B cell (primary cell): ENCODE data around the gene MAFG. TPM values are rescaled to one million over a fixed set of nuclear protein-coding genes. Genes with fewer than 3 reads are reported as not detected.

Source experiments
- ATAC-seq: fragments of 200-7000 bp; cut with Tn5 transposase; one replicate; pipeline ENCODE4 v1.10.0; 2021; ENCODE audit warnings: low read depth, mild to moderate bottlenecking, moderate number of reproducible peaks, moderate library complexity
- CTCF ChIA-PET: fragments of 350-600 bp; sonication (Branson Sonifier 250); formaldehyde crosslinking; loops from one replicate; lab custom pipeline; 2021; ENCODE audit warnings: antibody characterized with exemption, inconsistent platforms; lab: Charles Lee
- POLR2A ChIA-PET: fragments of 350-600 bp; sonication (Branson Sonifier 250); formaldehyde crosslinking; loops from one replicate; lab custom pipeline; 2021; ENCODE audit warnings: antibody characterized with exemption; lab: Charles Lee
- DNase-seq: peaks from one replicate; pipeline ENCODE4 v3.0.0; 2013
- H2AFZ ChIP-seq: 2 replicates; pipeline ENCODE4 v1.6.1; 2012; ENCODE audit warnings: mild to moderate bottlenecking, low read depth, low read length; ENCODE audit not compliant: insufficient read depth, poor library complexity, severe bottlenecking
- H3K27ac ChIP-seq, 2 donors: 1 replicate in 1 of 2; 2 replicates in 1 of 2; pipeline ENCODE4 v1.5.1; 2012 to 2013; ENCODE audit warnings: low read length in 2 of 2, mild to moderate bottlenecking in 2 of 2, moderate library complexity in 1 of 2
- H3K27me3 ChIP-seq, 4 experiments: fragments of 200-600 bp in 1 of 4; sonication (generic) in 1 of 4; replicated peaks in 1 of 4; 1 replicate in 2 of 4; 2 replicates in 2 of 4; pipeline versions ENCODE4 v1.6.1 to v1.7.0; 2013 to 2016; ENCODE audit warnings: low read length in 3 of 4, mild to moderate bottlenecking in 2 of 4, mixed read lengths in 1 of 4, moderate library complexity in 1 of 4; ENCODE audit not compliant: insufficient read depth in 4 of 4, control insufficient read depth in 3 of 4; ENCODE audit errors: control extremely low read depth in 1 of 4
- H3K36me3 ChIP-seq, 2 experiments: replicated peaks in 1 of 2; 1 replicate in 1 of 2; 2 replicates in 1 of 2; pipeline versions ENCODE4 v1.6.1 to v1.7.1; 2013; ENCODE audit warnings: low read length in 1 of 2; ENCODE audit not compliant: insufficient read depth in 2 of 2, control insufficient read depth in 1 of 2; ENCODE audit errors: control extremely low read depth in 1 of 2, extremely low read depth in 1 of 2
- H3K4me1 ChIP-seq, 2 donors: fragments of 200-600 bp in 1 of 2; sonication (generic) in 1 of 2; 1 replicate in 1 of 2; 2 replicates in 1 of 2; pipeline versions ENCODE4 v1.5.1 to v1.6.1; 2013 to 2017; ENCODE audit warnings: low read length in 2 of 2; ENCODE audit not compliant: control insufficient read depth in 2 of 2, insufficient read depth in 2 of 2
- H3K4me2 ChIP-seq: replicated peaks from 2 replicates; pipeline ENCODE3; 2012; ENCODE audit warnings: mild to moderate bottlenecking, low read depth, low read length; ENCODE audit not compliant: poor library complexity, severe bottlenecking
- H3K4me3 ChIP-seq, 5 experiments: fragments of 200-600 bp in 1 of 5; sonication (generic) in 1 of 5; 1 replicate in 3 of 5; 2 replicates in 2 of 5; pipeline versions ENCODE4 v1.5.1 to v1.7.0; 2011 to 2016; ENCODE audit warnings: low read length in 4 of 5, mild to moderate bottlenecking in 4 of 5, low read depth in 2 of 5, control low read depth in 1 of 5, moderate library complexity in 1 of 5; ENCODE audit not compliant: insufficient read depth in 1 of 5; ENCODE audit errors: control extremely low read depth in 1 of 5, extremely low read depth in 1 of 5
- H3K79me2 ChIP-seq: fragments of 200-600 bp; sonication (generic); one replicate; pipeline ENCODE4 v1.6.0; 2016; ENCODE audit warnings: low read length; ENCODE audit not compliant: control insufficient read depth, insufficient read depth
- H3K9ac ChIP-seq: fragments of 200-600 bp; sonication (generic); 2 replicates; pipeline ENCODE4 v1.6.1; 2017; ENCODE audit warnings: mild to moderate bottlenecking, low read length, moderate library complexity
- H3K9me3 ChIP-seq, 3 donors: one replicate each; pipeline versions ENCODE4 v1.6.1 to v1.7.1; 2013; ENCODE audit warnings: low read length in 2 of 3; ENCODE audit not compliant: control insufficient read depth in 2 of 3, insufficient read depth in 1 of 3; ENCODE audit errors: control extremely low read depth in 1 of 3
- H4K20me1 ChIP-seq: 2 replicates; pipeline ENCODE4 v1.6.0; 2012; ENCODE audit warnings: mild to moderate bottlenecking, low read length; ENCODE audit not compliant: insufficient read depth, control insufficient read depth, poor library complexity, severe bottlenecking
- H3K27ac Mint-ChIP-seq: one replicate; pipeline ENCODE4 v1.8.0; 2021; ENCODE audit warnings: mixed read lengths
- H3K27me3 Mint-ChIP-seq: one replicate; pipeline ENCODE4 v1.8.0; 2021; ENCODE audit warnings: mixed read lengths
- H3K4me1 Mint-ChIP-seq: one replicate; pipeline ENCODE4 v1.8.0; 2021; ENCODE audit warnings: mixed read lengths
- H3K4me3 Mint-ChIP-seq: one replicate; pipeline ENCODE4 v1.8.0; 2021; ENCODE audit warnings: mixed read lengths
- H3K9me3 Mint-ChIP-seq: one replicate; pipeline ENCODE4 v1.8.0; 2022; ENCODE audit warnings: mixed read lengths; ENCODE audit not compliant: insufficient read depth
- EZH2 ChIP-seq: IDR thresholded peaks from 2 replicates; pipeline ENCODE4 v1.6.1; 2012; ENCODE audit warnings: borderline replicate concordance, low read depth, mild to moderate bottlenecking, moderate library complexity, low read length; ENCODE audit not compliant: insufficient read depth, poor library complexity, severe bottlenecking
- WGBS: methylation state at CpG from one replicate; pipeline ENCODE4 v1.1.5; 2013; ENCODE audit warnings: missing lambda C conversion rate; ENCODE audit not compliant: insufficient coverage; 5-methylcytosine and 5-hydroxymethylcytosine counted together
- intact Hi-C: fragments of 100-400 bp; cut with micrococcal nuclease; formaldehyde crosslinking; loops from one replicate; pipeline ENCODE4 v1.10.0; 2022
- polyA plus RNA-seq: library from polyadenylated mRNA; depleted of rRNA; stranded (reverse); fragments of >200 nt; gene quantifications from 2 replicates; pipeline ENCODE4 v1.2.3, GENCODE V29; 2012
- total RNA-seq, 2 donors: library from RNA; stranded (reverse); fragments of 120-200 nt in 1 of 2; gene quantifications; 1 replicate in 1 of 2; 2 replicates in 1 of 2; pipeline versions ENCODE4 v1.2.3 to v1.2.4, GENCODE V29; 2013 to 2022
- TF ChIP-seq, protein P1 (sequence below): fragments of 200-600 bp; IDR thresholded peaks from one replicate; pipeline ENCODE4 v1.8.0; 2022; ENCODE audit warnings: antibody characterized with exemption, mild to moderate bottlenecking

The MAFG gene
- total and polyA plus RNA-seq, 2 donors (not counting 1 experiment from before 2014, with no cell fraction given): 11.4 to 27.9 TPM

DNA sequence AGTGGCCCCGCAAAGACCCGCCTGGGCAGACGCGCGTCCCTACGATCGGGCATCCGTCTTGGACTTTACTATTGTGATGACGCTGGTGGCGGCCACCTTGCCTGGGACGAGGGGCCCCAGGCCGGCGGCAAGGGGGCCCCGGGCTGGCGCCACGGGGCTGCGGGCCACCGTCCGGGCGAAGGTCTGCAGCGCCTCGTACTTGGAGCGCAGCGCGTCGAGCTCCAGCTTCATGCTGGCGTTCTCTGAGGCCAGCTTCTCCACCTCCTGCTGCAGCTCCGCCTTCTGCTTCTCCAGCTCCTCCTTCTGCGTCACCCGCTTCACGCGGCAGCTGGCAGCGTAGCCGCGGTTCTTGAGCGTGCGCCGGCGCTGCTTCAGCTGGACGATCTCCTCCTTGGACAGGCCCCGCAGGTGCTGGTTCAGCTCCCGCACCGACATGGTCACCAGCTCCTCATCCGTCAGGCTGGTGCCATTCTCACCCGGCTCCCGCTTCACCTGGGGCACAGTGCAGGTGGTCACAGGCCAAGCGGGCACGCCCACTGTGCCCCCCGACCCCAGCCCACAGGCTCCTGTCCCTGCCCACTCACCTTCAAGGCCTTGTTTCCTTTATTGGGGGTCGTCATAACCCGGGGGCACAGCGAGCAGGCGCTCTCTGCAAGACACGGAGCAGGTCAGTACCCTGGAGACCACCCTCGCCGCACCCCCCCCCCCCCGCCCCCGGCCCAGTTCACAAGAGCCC lies 4.8 kb downstream of the MAFG start:
- H3K27ac Mint-ChIP-seq: no peak overlapping the region

DNA sequence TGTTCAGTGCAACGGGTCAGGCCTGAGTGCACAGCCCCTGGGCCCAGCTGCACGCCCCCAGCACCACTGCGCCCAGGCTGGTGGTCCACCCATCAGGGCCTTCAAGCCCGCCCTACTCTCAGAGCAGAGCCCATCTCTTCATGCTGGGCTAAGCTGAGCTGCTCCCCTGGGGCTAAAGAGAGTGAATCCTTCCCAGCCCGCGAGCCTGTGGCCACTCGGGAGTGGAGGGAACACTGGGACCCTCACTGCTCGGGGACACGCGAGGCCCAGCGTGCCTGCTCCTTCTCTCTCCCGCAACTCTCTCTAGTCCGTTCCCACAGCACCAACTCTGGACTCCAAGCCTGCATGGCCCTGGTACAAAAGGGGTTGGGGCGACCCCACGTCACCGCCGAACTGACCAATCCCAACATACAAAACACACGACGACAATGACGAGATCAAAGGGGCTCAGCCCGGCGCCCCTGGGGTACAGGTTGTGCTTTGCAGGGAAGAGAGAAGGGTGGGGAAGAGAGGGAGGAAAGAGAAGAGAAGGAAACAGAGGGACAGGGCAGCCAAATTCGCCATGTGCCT lies 5.5 kb downstream of the MAFG start:
- H3K27ac ChIP-seq: no peak overlapping the region
- WGBS: 95% methylated on average over 13 of the region's 23 CpGs
- intact Hi-C loops: no loop called here
- no peak overlapping the region for H3K4me2 ChIP-seq
- no peaks in the 10 kb centered on the region for H3K9me3 ChIP-seq
- H3K27me3 ChIP-seq: no peaks in the 10 kb centered on the region
- no peak overlapping the region for H3K4me3 ChIP-seq
- ChIA-PET POLR2A (interaction anchor here (0.6 kb wide), 1 partner anchor 209 kb away, joined by 4 read pairs; no protein-coding TSS in a partner anchor), CTCF (no interaction called here)
- peaks cover 22 to 35% of the 10 kb centered on the region in 2 donors for H3K4me1 ChIP-seq
- H2AFZ ChIP-seq: no peak overlapping the region
- Mint-ChIP-seq H3K9me3 (no peaks in the 10 kb centered on the region), H3K4me1 (peaks cover 38% of the 10 kb centered on the region), H3K27me3 (no peaks in the 10 kb centered on the region), H3K27ac (no peak overlapping the region), H3K4me3 (no peak overlapping the region)
- ATAC-seq (no peak), DNase-seq (no peak)
- peaks cover 42% of the 10 kb centered on the region for H4K20me1 ChIP-seq
- H3K36me3 ChIP-seq: peaks cover 0 to 6% of the 10 kb centered on the region in 2 experiments
- no peak overlapping the region for H3K9ac ChIP-seq
- no peak for TF ChIP-seq EZH2
- peaks cover 76% of the 10 kb centered on the region for H3K79me2 ChIP-seq

More for the DNA sequence above, 4.8 kb downstream of the MAFG start:
- DNase-seq (no peak), ATAC-seq (no peak)
- Mint-ChIP-seq H3K4me3 (no peak overlapping the region), H3K27me3 (no peaks in the 10 kb centered on the region), H3K4me1 (peaks cover 35% of the 10 kb centered on the region), H3K9me3 (no peaks in the 10 kb centered on the region)
- H3K27me3 ChIP-seq: no peaks in the 10 kb centered on the region
- H4K20me1 ChIP-seq: peaks cover 37% of the 10 kb centered on the region
- no peak overlapping the region for H3K4me3 ChIP-seq
- no peak overlapping the region for H3K9ac ChIP-seq
- 92% methylated on average over 51 of the region's 58 CpGs for WGBS
- no peak overlapping the region for H3K4me2 ChIP-seq
- TF ChIP-seq, protein P1, sequence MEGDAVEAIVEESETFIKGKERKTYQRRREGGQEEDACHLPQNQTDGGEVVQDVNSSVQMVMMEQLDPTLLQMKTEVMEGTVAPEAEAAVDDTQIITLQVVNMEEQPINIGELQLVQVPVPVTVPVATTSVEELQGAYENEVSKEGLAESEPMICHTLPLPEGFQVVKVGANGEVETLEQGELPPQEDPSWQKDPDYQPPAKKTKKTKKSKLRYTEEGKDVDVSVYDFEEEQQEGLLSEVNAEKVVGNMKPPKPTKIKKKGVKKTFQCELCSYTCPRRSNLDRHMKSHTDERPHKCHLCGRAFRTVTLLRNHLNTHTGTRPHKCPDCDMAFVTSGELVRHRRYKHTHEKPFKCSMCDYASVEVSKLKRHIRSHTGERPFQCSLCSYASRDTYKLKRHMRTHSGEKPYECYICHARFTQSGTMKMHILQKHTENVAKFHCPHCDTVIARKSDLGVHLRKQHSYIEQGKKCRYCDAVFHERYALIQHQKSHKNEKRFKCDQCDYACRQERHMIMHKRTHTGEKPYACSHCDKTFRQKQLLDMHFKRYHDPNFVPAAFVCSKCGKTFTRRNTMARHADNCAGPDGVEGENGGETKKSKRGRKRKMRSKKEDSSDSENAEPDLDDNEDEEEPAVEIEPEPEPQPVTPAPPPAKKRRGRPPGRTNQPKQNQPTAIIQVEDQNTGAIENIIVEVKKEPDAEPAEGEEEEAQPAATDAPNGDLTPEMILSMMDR: no peak
- H3K27ac ChIP-seq: no peak overlapping the region
- ChIA-PET CTCF (no interaction called here), POLR2A (no interaction called here)
- H3K9me3 ChIP-seq: no peaks in the 10 kb centered on the region
- no peak overlapping the region for H2AFZ ChIP-seq
- H3K79me2 ChIP-seq: peaks cover 70% of the 10 kb centered on the region
- peaks cover 0 to 6% of the 10 kb centered on the region in 2 experiments for H3K36me3 ChIP-seq
- intact Hi-C loops: no loop called here
- H3K4me1 ChIP-seq: peaks cover 19 to 31% of the 10 kb centered on the region in 2 donors
